ENCODE results near the gene PWWP2B.

GRCh38 chr10:132464256-132465192 is 67.5 kb downstream of the PWWP2B start:
- TF ChIP-seq, protein P1, sequence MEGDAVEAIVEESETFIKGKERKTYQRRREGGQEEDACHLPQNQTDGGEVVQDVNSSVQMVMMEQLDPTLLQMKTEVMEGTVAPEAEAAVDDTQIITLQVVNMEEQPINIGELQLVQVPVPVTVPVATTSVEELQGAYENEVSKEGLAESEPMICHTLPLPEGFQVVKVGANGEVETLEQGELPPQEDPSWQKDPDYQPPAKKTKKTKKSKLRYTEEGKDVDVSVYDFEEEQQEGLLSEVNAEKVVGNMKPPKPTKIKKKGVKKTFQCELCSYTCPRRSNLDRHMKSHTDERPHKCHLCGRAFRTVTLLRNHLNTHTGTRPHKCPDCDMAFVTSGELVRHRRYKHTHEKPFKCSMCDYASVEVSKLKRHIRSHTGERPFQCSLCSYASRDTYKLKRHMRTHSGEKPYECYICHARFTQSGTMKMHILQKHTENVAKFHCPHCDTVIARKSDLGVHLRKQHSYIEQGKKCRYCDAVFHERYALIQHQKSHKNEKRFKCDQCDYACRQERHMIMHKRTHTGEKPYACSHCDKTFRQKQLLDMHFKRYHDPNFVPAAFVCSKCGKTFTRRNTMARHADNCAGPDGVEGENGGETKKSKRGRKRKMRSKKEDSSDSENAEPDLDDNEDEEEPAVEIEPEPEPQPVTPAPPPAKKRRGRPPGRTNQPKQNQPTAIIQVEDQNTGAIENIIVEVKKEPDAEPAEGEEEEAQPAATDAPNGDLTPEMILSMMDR (IDR thresholded peaks at IDR 0.05) = no peak
- TF ChIP-seq TCF7 (CRISPR knock-in tag; IDR thresholded peaks at IDR 0.05; ENCODE audit: low read depth) = no peak
- no peak for TF ChIP-seq NR3C1 (CRISPR knock-in tag; conservative IDR thresholded peaks at IDR 0.05; ENCODE audit: low read depth)

Measured in WTC11 (cell line).